Neuronal stem cell (in vitro differentiated cells): ENCODE results near the gene DGKB.

Experiments used
- DNase-seq: peaks from one replicate; pipeline ENCODE4 v3.0.0-alpha.2; 2013; ENCODE audit warnings: low spot score
- H2AFZ ChIP-seq: one replicate; pipeline ENCODE4 v1.6.1; 2013; ENCODE audit warnings: mild to moderate bottlenecking, low read length, inconsistent platforms
- H2AK5ac ChIP-seq: 2 replicates; pipeline ENCODE4 v1.6.1; 2013; ENCODE audit warnings: low read depth, mild to moderate bottlenecking, inconsistent platforms, low read length, moderate library complexity, mixed read lengths
- H2BK120ac ChIP-seq: 2 replicates; pipeline ENCODE4 v1.6.1; 2013; ENCODE audit warnings: low read depth, mild to moderate bottlenecking, inconsistent platforms, low read length, moderate library complexity, mixed read lengths
- H2BK12ac ChIP-seq: one replicate; pipeline ENCODE4 v1.6.1; 2013; ENCODE audit warnings: low read length, inconsistent platforms
- H2BK15ac ChIP-seq: 2 replicates; pipeline ENCODE4 v1.6.1; 2013; ENCODE audit warnings: mild to moderate bottlenecking, low read length, inconsistent platforms, mixed read lengths
- H2BK5ac ChIP-seq: one replicate; pipeline ENCODE4 v1.6.1; 2013; ENCODE audit warnings: inconsistent platforms, mild to moderate bottlenecking, low read length, moderate library complexity
- H3K14ac ChIP-seq: one replicate; pipeline ENCODE4 v1.6.1; 2013; ENCODE audit warnings: low read length, inconsistent platforms
- H3K18ac ChIP-seq: 2 replicates; pipeline ENCODE4 v1.6.1; 2013; ENCODE audit warnings: low read length, inconsistent platforms
- H3K23ac ChIP-seq: 2 replicates; pipeline ENCODE4 v1.6.1; 2013; ENCODE audit warnings: low read depth, mild to moderate bottlenecking, mixed read lengths, low read length, inconsistent platforms; ENCODE audit not compliant: poor library complexity
- H3K27ac ChIP-seq: replicated peaks from 3 replicates; pipeline ENCODE4 v1.5.1; 2013; ENCODE audit warnings: low read length, inconsistent platforms
- H3K27me3 ChIP-seq, 3 experiments: 2 replicates each; pipeline ENCODE4 v1.6.1; 2013; ENCODE audit warnings: low read length in 3 of 3, mild to moderate bottlenecking in 2 of 3, inconsistent platforms in 1 of 3, low read depth in 1 of 3, mixed read lengths in 1 of 3, moderate library complexity in 1 of 3; ENCODE audit not compliant: control insufficient read depth in 3 of 3, insufficient read depth in 3 of 3
- H3K36me3 ChIP-seq, 2 donors: replicated peaks in 1 of 2; 2 replicates each; pipeline ENCODE4 v1.6.1; 2013; ENCODE audit warnings: low read length in 2 of 2; ENCODE audit not compliant: control insufficient read depth in 2 of 2, insufficient read depth in 2 of 2
- H3K4ac ChIP-seq: 2 replicates; pipeline ENCODE4 v1.6.1; 2013; ENCODE audit warnings: inconsistent platforms, mild to moderate bottlenecking, low read length, moderate library complexity
- H3K4me1 ChIP-seq, 2 donors: 1 replicate in 1 of 2; 2 replicates in 1 of 2; pipeline ENCODE4 v1.6.1; 2013; ENCODE audit warnings: low read length in 2 of 2, low read depth in 1 of 2; ENCODE audit not compliant: control insufficient read depth in 2 of 2, insufficient read depth in 1 of 2
- H3K4me2 ChIP-seq: one replicate; pipeline ENCODE4 v1.6.1; 2013; ENCODE audit warnings: mild to moderate bottlenecking, low read length, inconsistent platforms; ENCODE audit not compliant: insufficient read depth, poor library complexity, severe bottlenecking
- H3K4me3 ChIP-seq, 2 donors: 2 replicates each; pipeline ENCODE4 v1.5.1; 2013; ENCODE audit warnings: low read length in 2 of 2, mild to moderate bottlenecking in 2 of 2, inconsistent platforms in 1 of 2, moderate library complexity in 1 of 2
- H3K79me1 ChIP-seq: one replicate; pipeline ENCODE4 v1.6.1; 2013; ENCODE audit warnings: low read depth, mild to moderate bottlenecking, inconsistent platforms, low read length, moderate library complexity
- H3K9ac ChIP-seq: one replicate; pipeline ENCODE4 v1.6.1; 2013; ENCODE audit warnings: mild to moderate bottlenecking, low read depth, low read length, inconsistent platforms; ENCODE audit not compliant: poor library complexity
- H3K9me3 ChIP-seq, 2 donors: replicated peaks in 1 of 2; 2 replicates each; pipeline versions ENCODE3 to v1.6.1; 2013; ENCODE audit warnings: low read length in 2 of 2, mild to moderate bottlenecking in 2 of 2, inconsistent platforms in 1 of 2, low read depth in 1 of 2, mixed read lengths in 1 of 2, moderate library complexity in 1 of 2; ENCODE audit not compliant: control insufficient read depth in 2 of 2, insufficient read depth in 1 of 2
- H4K8ac ChIP-seq: one replicate; pipeline ENCODE4 v1.6.1; 2013; ENCODE audit warnings: low read depth, mild to moderate bottlenecking, inconsistent platforms, low read length, moderate library complexity
- H4K91ac ChIP-seq: one replicate; pipeline ENCODE4 v1.6.1; 2013; ENCODE audit warnings: low read length, low read depth, mild to moderate bottlenecking, inconsistent platforms; ENCODE audit not compliant: poor library complexity
- WGBS, 2 donors: extraction: QIAGEN DNeasy Blood & Tissue Kit; methylation state at CpG; one replicate each; pipeline ENCODE4 v1.1.7; 2013; ENCODE audit warnings: missing lambda C conversion rate in 2 of 2, mixed read lengths in 1 of 2; ENCODE audit not compliant: insufficient read length in 2 of 2, insufficient replicate concordance in 1 of 2; ENCODE audit errors: extremely low coverage in 2 of 2; 5-methylcytosine and 5-hydroxymethylcytosine counted together

DGKB gene

DNA sequence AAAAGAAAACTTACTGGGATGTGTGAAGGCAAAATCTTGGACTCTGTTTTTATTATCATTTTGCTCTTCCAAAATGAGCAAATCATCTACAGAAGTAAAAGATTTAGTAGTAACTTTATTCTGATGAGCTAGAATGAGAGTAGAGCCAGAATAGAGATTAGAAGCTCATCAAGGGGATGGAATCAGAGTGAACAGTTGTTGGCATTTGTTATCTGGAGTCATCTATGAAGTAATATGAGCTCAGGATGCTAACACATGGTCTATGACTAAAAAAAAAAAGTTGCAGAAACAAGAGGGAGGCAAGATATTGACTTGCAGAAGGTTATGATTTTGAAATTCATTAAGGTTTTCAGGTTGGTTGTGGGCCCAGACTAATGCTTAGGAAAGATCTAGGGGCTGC lies 504.0 kb downstream of the DGKB start:
- Histone ChIP-seq H3K4ac (no peak overlapping the region), H3K4me3 (no peak overlapping the region), H2BK15ac (no peak overlapping the region), H3K14ac (no peak overlapping the region), H2BK5ac (no peak overlapping the region), H3K36me3 (no peaks in the 10 kb centered on the region), H3K79me1 (no peaks in the 10 kb centered on the region), H4K8ac (no peak overlapping the region), H3K23ac (no peak overlapping the region), H3K4me2 (no peak overlapping the region), H2BK120ac (no peak overlapping the region), H3K27me3 (no peaks in the 10 kb centered on the region), H3K18ac (no peak overlapping the region), H3K9me3 (no peaks in the 10 kb centered on the region), H3K4me1 (no peaks in the 10 kb centered on the region), H2AK5ac (no peak overlapping the region), H3K27ac (no peak overlapping the region), H2AFZ (no peak overlapping the region), H4K91ac (no peak overlapping the region), H2BK12ac (no peak overlapping the region), H3K9ac (no peak overlapping the region)
- no peak for DNase-seq

DNA sequence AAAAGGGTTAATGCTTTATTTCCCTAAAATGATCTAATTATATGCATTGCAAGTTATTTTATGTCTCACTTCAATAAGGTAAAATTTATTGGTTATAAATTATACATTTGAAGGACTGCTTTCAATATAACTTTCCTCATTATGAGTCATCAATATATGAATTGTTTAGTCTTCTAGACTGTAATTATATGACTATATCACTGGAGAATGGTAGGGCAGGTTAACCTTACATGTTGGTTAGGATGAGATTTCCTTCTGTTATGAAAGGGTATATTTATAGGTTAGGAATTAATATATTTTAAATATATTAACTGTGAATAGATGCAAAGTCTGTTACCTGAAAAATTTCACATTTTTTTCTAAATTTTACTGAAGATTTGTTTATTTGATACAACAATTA lies 506.7 kb downstream of the DGKB start:
- H4K8ac ChIP-seq, result no peak overlapping the region
- no peak overlapping the region for H2BK5ac ChIP-seq
- H2AK5ac ChIP-seq, result no peak overlapping the region
- no peaks in the 10 kb centered on the region for H3K9me3 ChIP-seq
- H2BK15ac ChIP-seq, result no peak overlapping the region
- no peak overlapping the region for H3K4me2 ChIP-seq
- H2BK12ac ChIP-seq, result no peak overlapping the region
- no peak overlapping the region for H2AFZ ChIP-seq
- DNase-seq, result no peak
- no peak overlapping the region for H4K91ac ChIP-seq
- no peak overlapping the region for H3K18ac ChIP-seq
- no peak overlapping the region for H3K9ac ChIP-seq
- no peak overlapping the region for H2BK120ac ChIP-seq
- H3K36me3 ChIP-seq, result no peaks in the 10 kb centered on the region
- H3K4me3 ChIP-seq, result no peak overlapping the region
- no peak overlapping the region for H3K27ac ChIP-seq
- no peak overlapping the region for H3K23ac ChIP-seq
- H3K79me1 ChIP-seq, result no peaks in the 10 kb centered on the region
- no peak overlapping the region for H3K4ac ChIP-seq
- no peaks in the 10 kb centered on the region for H3K27me3 ChIP-seq
- no peaks in the 10 kb centered on the region for H3K4me1 ChIP-seq
- H3K14ac ChIP-seq, result no peak overlapping the region

DNA sequence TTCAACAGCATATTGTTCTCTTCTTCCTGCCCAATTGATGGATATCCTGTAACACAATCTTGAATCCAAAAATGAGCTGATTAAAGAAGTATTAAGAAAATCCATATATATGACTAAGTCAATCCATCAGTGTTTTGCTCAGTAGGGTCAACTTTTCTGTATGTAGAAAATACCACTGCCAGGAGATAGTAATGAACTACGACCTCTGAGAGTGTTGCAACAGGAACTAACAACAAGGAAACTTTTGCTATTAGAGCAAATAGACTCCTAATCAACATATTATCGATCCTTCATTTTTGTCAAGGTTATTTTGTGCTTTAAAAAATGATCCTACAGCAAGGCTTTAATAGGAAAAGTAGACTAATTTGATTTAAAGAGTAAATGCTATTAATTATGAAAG lies 507.8 kb downstream of the DGKB start:
- WGBS, 2 donors, result no CpG with 5 or more reads among the region's 2 CpGs
- no peak overlapping the region for H4K8ac ChIP-seq
- no peak overlapping the region for H3K18ac ChIP-seq
- H3K4ac ChIP-seq, result no peak overlapping the region
- no peak overlapping the region for H2AK5ac ChIP-seq
- no peak overlapping the region for H3K4me3 ChIP-seq
- H2BK5ac ChIP-seq, result no peak overlapping the region
- H2BK120ac ChIP-seq, result no peak overlapping the region
- H3K9me3 ChIP-seq, result no peaks in the 10 kb centered on the region
- H4K91ac ChIP-seq, result no peak overlapping the region
- no peak overlapping the region for H2AFZ ChIP-seq
- no peak overlapping the region for H3K14ac ChIP-seq
- no peak overlapping the region for H3K4me2 ChIP-seq
- no peak overlapping the region for H2BK12ac ChIP-seq
- no peak overlapping the region for H2BK15ac ChIP-seq
- H3K36me3 ChIP-seq, result no peaks in the 10 kb centered on the region
- H3K27ac ChIP-seq, result no peak overlapping the region
- no peak overlapping the region for H3K9ac ChIP-seq
- no peaks in the 10 kb centered on the region for H3K79me1 ChIP-seq
- no peaks in the 10 kb centered on the region for H3K27me3 ChIP-seq
- DNase-seq, result no peak
- no peaks in the 10 kb centered on the region for H3K4me1 ChIP-seq
- H3K23ac ChIP-seq, result no peak overlapping the region

DNA sequence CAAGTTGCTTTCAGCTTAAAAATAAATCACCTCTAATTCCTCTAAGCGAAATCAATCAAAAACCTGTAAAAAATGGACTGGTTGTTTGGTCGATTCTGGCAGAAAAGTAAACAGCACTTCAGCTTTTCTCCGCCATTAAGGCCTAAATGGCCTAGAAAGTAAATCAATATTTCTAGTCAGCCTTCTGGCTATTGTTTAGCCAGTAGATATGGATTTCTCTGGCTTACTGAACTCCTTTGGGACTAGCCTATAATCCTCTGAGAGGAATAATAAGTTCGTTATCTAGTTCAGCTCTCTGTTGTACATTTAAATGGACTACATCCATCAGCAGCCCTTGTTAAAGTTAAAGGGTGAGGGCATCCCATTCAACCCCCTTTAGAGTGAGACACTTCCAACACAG lies 513.0 kb downstream of the DGKB start:
- Histone ChIP-seq H2BK15ac (no peak overlapping the region), H3K14ac (no peak overlapping the region), H3K23ac (no peak overlapping the region), H3K9me3 (no peaks in the 10 kb centered on the region), H2AFZ (peak overlapping the region; percentile 50), H3K4me3 (no peak overlapping the region), H2BK5ac (no peak overlapping the region), H3K4me1 (peaks cover 3 to 11% of the 10 kb centered on the region in 2 donors), H2BK120ac (no peak overlapping the region), H3K18ac (no peak overlapping the region), H3K4me2 (no peak overlapping the region), H3K27ac (no peak overlapping the region), H3K9ac (no peak overlapping the region), H3K79me1 (no peaks in the 10 kb centered on the region), H4K91ac (no peak overlapping the region), H2AK5ac (no peak overlapping the region), H2BK12ac (no peak overlapping the region), H3K27me3 (no peaks in the 10 kb centered on the region), H3K4ac (no peak overlapping the region), H3K36me3 (no peaks in the 10 kb centered on the region), H4K8ac (no peak overlapping the region)
- WGBS, 2 donors, result no CpG with 5 or more reads among the region's 4 CpGs
- no peak for DNase-seq
